ENCODE results near the gene SLC15A1. TPM values are rescaled to one million over a fixed set of nuclear protein-coding genes. Genes with fewer than 3 reads are reported as not detected.
"Not testable (repeated sequence)": the region's sequence is repeated elsewhere in the genome, so short reads cannot be mapped to it uniquely, and the experiment has no call there.

SLC15A1 gene
- total RNA-seq, 1 donor from 2014 or later, result not detected

- no peaks in the 10 kb centered on the region for H3K36me3 ChIP-seq
- H3K27ac ChIP-seq, result no peak overlapping the region
- TF ChIP-seq CTCF (IDR thresholded peaks at IDR 0.05), result no peak
- H3K4me3 ChIP-seq, result no peak overlapping the region
- no peaks in the 10 kb centered on the region for H3K27me3 ChIP-seq
- ATAC-seq (no peak), DNase-seq (no peak)
- intact Hi-C loops (cut with DNase I), result no loop called here
- H3K4me1 ChIP-seq, result no peaks in the 10 kb centered on the region
- H3K9me3 ChIP-seq, result no peaks in the 10 kb centered on the region
Measured at GRCh38 chr13:98648686-98649085, 103.8 kb downstream of the SLC15A1 start.

GRCh38 chr13:98648141-98648540, 104.3 kb downstream of the SLC15A1 start:
- H3K4me3 ChIP-seq, result no peak overlapping the region
- DNase-seq (no peak), ATAC-seq (no peak)
- H3K9me3 ChIP-seq, result no peaks in the 10 kb centered on the region
- H3K36me3 ChIP-seq, result no peaks in the 10 kb centered on the region
- intact Hi-C loops (cut with DNase I), result no loop called here
- TF ChIP-seq CTCF (IDR thresholded peaks at IDR 0.05), result no peak
- no peaks in the 10 kb centered on the region for H3K27me3 ChIP-seq
- H3K27ac ChIP-seq, result no peak overlapping the region
- no peaks in the 10 kb centered on the region for H3K4me1 ChIP-seq

GRCh38 chr13:98647121-98647520, 105.4 kb downstream of the SLC15A1 start:
- no peak for ATAC-seq
- Histone ChIP-seq H3K36me3 (no peaks in the 10 kb centered on the region), H3K9me3 (no peaks in the 10 kb centered on the region), H3K4me1 (no peaks in the 10 kb centered on the region), H3K4me3 (no peak overlapping the region), H3K27me3 (no peaks in the 10 kb centered on the region), H3K27ac (no peak overlapping the region)
- TF ChIP-seq CTCF (IDR thresholded peaks at IDR 0.05), result no peak
- intact Hi-C loops (cut with DNase I), result no loop called here
- no peak for DNase-seq

- H3K4me1 ChIP-seq, result no peaks in the 10 kb centered on the region
- ATAC-seq (no peak), DNase-seq (no peak)
- no peaks in the 10 kb centered on the region for H3K36me3 ChIP-seq
- no peak overlapping the region for H3K4me3 ChIP-seq
- no peak overlapping the region for H3K27ac ChIP-seq
- TF ChIP-seq CTCF (IDR thresholded peaks at IDR 0.05), result no peak
- no peaks in the 10 kb centered on the region for H3K27me3 ChIP-seq
- intact Hi-C loops (cut with DNase I), result no loop called here
- H3K9me3 ChIP-seq, result no peaks in the 10 kb centered on the region
Measured at GRCh38 chr13:98643479-98643878, 109.0 kb downstream of the SLC15A1 start.

- DNase-seq (no peak), ATAC-seq (no peak)
- no peaks in the 10 kb centered on the region for H3K27me3 ChIP-seq
- no peak overlapping the region for H3K27ac ChIP-seq
- no peak overlapping the region for H3K4me3 ChIP-seq
- intact Hi-C loops (cut with DNase I), result no loop called here
- H3K9me3 ChIP-seq, result no peaks in the 10 kb centered on the region
- no peaks in the 10 kb centered on the region for H3K36me3 ChIP-seq
- TF ChIP-seq CTCF (IDR thresholded peaks at IDR 0.05), result no peak
- H3K4me1 ChIP-seq, result no peaks in the 10 kb centered on the region
Measured at GRCh38 chr13:98641075-98641474, 111.4 kb downstream of the SLC15A1 start.

GRCh38 chr13:98639785-98640184, 112.7 kb downstream of the SLC15A1 start:
- H3K9me3 ChIP-seq; H3K36me3 ChIP-seq; H3K4me1 ChIP-seq; H3K4me3 ChIP-seq; ATAC-seq; H3K27ac ChIP-seq; H3K27me3 ChIP-seq; DNase-seq; intact Hi-C loops (cut with DNase I): not testable (repeated sequence)

- H3K36me3 ChIP-seq; H3K27ac ChIP-seq; DNase-seq; H3K27me3 ChIP-seq; H3K4me1 ChIP-seq; ATAC-seq; H3K4me3 ChIP-seq; intact Hi-C loops (cut with DNase I); H3K9me3 ChIP-seq: not testable (repeated sequence)
Measured at GRCh38 chr13:98638352-98638751, 114.1 kb downstream of the SLC15A1 start.

Data from upper lobe of right lung (tissue), 1 donor.